Subcutaneous adipose tissue (tissue), 4 donors: ENCODE measurements around the gene HDAC10. TPM values are rescaled to one million over a fixed set of nuclear protein-coding genes. Genes with fewer than 3 reads are reported as not detected.

Source experiments
- CTCF ChIP-seq: fragments of 450-650 bp; IDR thresholded peaks from one replicate; pipeline ENCODE4 v1.5.1; 2016; ENCODE audit warnings: low read depth, mild to moderate bottlenecking, control low read depth, antibody characterized with exemption, moderate library complexity
- total RNA-seq, 4 donors: library from RNA; depleted of rRNA; stranded (reverse); fragments of >200 nt; gene quantifications; one replicate each; pipeline ENCODE4 v1.1.0, GENCODE V29; 2016

The HDAC10 gene
- total RNA-seq, 4 donors from 2014 or later = 10.4 to 55.0 (median 22.7) TPM

- TF ChIP-seq CTCF = no peak
Observed at GRCh38 chr22:50213263-50213662, 37.8 kb downstream of the HDAC10 start.

DNA sequence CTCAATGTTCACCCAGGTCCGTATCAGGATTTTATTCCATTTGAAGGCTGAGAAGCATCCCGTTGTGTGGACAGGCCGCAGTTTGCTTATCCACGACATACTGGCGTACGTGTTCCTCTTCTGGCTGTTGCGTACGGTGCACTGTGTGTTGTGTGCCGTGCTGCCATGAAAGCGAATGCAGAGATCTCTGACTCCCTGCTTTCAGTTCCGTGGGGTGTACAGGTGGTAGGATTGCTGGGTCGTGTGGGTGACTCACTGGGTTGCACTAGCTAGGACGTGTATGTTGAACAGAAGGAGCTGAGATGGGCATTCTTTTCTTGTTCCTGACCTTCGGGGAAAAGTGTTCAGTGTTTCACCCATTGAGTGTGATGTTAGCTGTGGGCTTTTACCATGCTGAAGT lies 39.9 kb downstream of the HDAC10 start:
- TF ChIP-seq CTCF = no peak

- TF ChIP-seq CTCF = no peak
Observed at GRCh38 chr22:50210378-50211139, 40.5 kb downstream of the HDAC10 start.

GRCh38 chr22:50209893-50210292 lies 41.2 kb downstream of the HDAC10 start:
- no peak for TF ChIP-seq CTCF

DNA sequence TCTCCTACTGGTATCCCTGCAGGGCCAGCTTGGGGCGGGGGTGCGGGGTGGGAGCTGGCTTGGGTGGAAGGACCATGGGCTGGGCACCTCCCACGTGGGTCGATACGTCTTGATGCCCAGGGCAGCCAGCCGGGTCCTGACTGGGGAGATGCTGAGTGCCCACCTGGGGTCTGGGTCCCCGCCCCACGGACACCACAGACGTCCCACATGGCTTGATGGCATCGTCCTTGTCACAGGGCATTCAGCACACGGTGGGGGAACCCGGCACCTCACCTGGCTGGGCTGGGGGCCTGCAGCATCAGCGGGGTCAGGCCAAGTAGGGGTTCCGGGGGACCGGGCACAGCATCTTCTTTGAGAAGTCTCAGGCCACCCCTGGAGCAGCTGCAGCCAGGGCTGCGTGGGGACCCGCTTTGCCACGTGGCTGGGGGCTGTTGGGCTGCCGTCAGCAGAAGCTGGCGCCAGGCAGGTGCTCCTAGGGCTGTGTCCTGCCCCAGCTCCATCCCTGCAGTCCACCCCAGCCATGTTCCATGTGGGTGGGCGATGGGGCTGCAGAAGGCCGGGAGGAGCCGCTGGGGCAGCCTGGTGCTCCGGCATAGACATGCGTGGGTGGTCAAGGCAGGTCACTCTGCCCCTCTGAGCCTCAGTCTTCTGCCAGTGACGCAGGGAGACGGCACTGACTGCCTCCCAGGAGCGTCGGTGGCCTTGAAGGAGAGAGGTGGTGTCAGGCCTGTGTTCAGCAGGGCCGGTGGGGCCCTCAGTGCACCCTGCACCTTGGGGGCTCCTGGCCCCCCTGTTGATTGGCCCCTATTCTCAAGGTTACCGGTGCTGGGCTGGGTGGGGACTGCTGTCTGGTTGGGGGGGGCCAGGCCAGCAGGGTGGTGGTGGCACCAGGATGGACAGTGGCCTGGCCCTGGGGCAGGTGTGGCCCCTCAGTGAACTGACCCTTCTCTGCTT lies 41.8 kb downstream of the HDAC10 start:
- no peak for TF ChIP-seq CTCF

DNA sequence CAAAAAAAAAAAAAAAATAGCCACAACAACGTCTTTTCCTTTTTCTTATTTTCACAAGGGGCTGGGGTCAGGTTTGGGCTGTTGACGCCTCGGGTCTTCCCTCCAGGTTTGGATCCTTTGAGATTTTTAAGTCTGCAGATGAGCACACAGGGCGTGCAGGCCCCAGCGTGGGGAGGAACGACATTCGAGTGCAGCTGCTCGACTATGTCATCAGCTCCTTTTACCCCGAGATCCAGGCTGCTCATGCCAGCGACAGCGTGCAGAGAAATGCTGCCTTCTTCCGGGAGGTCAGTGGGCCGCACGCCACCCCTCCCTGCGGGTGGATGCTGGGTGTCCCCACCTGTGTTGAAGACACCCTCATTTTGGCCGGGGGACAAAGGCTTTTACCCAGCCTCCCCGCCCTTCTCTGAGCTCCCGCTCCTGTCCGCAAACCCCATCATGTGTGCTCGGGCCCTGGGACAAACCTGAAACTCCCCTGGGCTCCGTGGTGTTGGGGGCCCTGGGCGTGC lies 42.6 kb downstream of the HDAC10 start:
- TF ChIP-seq CTCF = no peak
